BJ (cell line): ENCODE results near the gene CTNNA2. TPM values are rescaled to one million over a fixed set of nuclear protein-coding genes. Genes with fewer than 3 reads are reported as not detected.

ENCODE experiments used
- CTCF ChIA-PET: fragments of 350-600 bp; formaldehyde crosslinking; extraction: SDS; loops from one replicate; lab custom pipeline; 2021; ENCODE audit warnings: antibody characterized with exemption, inconsistent platforms; lab: Yijun Ruan, JAX
- POLR2A ChIA-PET: fragments of 300-600 bp; sonication (Branson Sonifier 250); formaldehyde crosslinking; extraction: SDS; loops from one replicate; lab custom pipeline; 2021; ENCODE audit warnings: antibody characterized with exemption; lab: Charles Lee
- DNase-seq: peaks from one replicate; pipeline ENCODE4 v3.0.0-alpha.2; 2011; ENCODE audit warnings: low read depth
- H3K27me3 ChIP-seq: 2 replicates; pipeline ENCODE4 v1.6.0; 2011; ENCODE audit warnings: low read length; ENCODE audit not compliant: control insufficient read depth, insufficient read depth
- H3K36me3 ChIP-seq: 2 replicates; pipeline ENCODE4 v1.5.1; 2011; ENCODE audit warnings: low read length; ENCODE audit not compliant: control insufficient read depth, insufficient read depth
- H3K4me3 ChIP-seq: 2 replicates; pipeline ENCODE4 v1.5.1; 2011; ENCODE audit warnings: low read depth, mild to moderate bottlenecking, control low read depth, low read length
- polyA plus RNA-seq: library from polyadenylated mRNA; depleted of rRNA; stranded (reverse); fragments of >200 nt; gene quantifications from 2 replicates; pipeline ENCODE4 v1.2.3, GENCODE V29; 2011
- TF ChIP-seq, protein P1 (sequence below): IDR thresholded peaks from 2 replicates; pipeline ENCODE4 v1.5.1; 2011; ENCODE audit warnings: low read depth, mild to moderate bottlenecking, control low read depth, inconsistent platforms, low read length, moderate library complexity; ENCODE audit not compliant: insufficient read depth

The CTNNA2 gene
- polyA plus RNA-seq, 1 experiment = not detected

GRCh38 chr2:79621252-79621651 lies 108.4 kb downstream of the CTNNA2 start:
- POLR2A ChIA-PET = no interaction called here
- DNase-seq = no peak
- CTCF ChIA-PET = no interaction called here
- H3K4me3 ChIP-seq = no peak overlapping the region
- TF ChIP-seq, protein P1, sequence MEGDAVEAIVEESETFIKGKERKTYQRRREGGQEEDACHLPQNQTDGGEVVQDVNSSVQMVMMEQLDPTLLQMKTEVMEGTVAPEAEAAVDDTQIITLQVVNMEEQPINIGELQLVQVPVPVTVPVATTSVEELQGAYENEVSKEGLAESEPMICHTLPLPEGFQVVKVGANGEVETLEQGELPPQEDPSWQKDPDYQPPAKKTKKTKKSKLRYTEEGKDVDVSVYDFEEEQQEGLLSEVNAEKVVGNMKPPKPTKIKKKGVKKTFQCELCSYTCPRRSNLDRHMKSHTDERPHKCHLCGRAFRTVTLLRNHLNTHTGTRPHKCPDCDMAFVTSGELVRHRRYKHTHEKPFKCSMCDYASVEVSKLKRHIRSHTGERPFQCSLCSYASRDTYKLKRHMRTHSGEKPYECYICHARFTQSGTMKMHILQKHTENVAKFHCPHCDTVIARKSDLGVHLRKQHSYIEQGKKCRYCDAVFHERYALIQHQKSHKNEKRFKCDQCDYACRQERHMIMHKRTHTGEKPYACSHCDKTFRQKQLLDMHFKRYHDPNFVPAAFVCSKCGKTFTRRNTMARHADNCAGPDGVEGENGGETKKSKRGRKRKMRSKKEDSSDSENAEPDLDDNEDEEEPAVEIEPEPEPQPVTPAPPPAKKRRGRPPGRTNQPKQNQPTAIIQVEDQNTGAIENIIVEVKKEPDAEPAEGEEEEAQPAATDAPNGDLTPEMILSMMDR = no peak
- H3K36me3 ChIP-seq = no peaks in the 10 kb centered on the region
- no peaks in the 10 kb centered on the region for H3K27me3 ChIP-seq

DNA sequence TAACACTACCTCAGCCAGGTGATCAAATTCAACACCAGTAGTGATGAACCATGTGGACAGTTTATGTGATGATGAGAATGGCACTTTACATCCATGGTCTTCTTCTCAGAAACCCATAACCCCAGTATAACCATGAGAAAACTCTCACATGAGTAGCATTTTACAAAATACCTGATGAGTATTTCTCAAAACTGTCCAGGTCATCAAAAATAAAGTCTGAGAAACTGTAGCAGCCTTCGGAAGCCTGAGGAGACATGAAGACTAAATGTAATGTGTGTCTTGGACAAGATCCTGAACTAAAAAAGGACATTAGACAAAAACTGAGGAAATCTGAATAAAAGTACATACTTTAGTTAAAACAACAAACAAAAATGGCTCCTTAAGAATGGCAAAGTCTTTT lies 108.9 kb downstream of the CTNNA2 start:
- TF ChIP-seq, protein P1 = no peak

DNA sequence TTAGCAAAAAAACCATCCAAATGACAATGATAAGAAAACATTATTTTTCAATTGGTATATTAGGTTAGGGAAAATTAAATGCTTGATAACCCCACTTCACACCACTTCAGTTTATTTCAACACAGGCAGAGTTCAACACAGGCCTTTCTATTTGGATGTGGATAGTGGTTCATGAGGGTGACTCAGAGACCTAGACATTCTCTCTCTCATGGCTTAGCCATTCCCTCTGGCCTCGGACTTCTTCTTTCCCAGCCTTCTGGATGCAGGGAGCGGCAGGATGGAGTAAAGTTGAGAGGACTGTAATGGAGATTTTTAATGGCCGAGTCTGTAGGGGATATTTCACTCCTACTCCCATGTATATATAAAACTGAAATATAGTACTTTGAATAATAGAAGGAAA lies 109.7 kb downstream of the CTNNA2 start:
- DNase-seq = no peak
- no peaks in the 10 kb centered on the region for H3K27me3 ChIP-seq
- CTCF ChIA-PET = no interaction called here
- H3K4me3 ChIP-seq = no peak overlapping the region
- POLR2A ChIA-PET = no interaction called here
- TF ChIP-seq, protein P1 = no peak
- no peaks in the 10 kb centered on the region for H3K36me3 ChIP-seq

More for the DNA sequence above, 108.9 kb downstream of the CTNNA2 start:
- no peak overlapping the region for H3K4me3 ChIP-seq
- POLR2A ChIA-PET = no interaction called here
- no peak for DNase-seq
- H3K27me3 ChIP-seq = no peaks in the 10 kb centered on the region
- no peaks in the 10 kb centered on the region for H3K36me3 ChIP-seq
- CTCF ChIA-PET = no interaction called here

DNA sequence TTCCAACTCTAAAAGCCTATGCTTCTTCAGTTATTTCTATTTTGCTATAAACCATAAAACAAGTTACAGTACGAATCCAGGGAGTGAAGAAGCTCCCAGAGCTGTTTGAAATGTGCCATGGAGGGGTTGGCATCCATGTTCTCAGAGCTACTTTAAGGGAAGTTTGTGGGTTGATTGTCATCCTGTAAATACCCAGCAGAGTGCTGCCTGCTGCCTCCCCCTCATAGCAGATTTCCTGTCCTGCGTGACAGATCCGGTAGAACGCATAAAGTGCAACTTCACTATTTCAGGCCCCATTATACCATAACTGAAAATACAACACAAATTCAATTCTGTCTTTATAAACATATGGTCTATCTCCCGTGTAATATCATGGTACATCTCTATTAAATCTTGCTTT lies 114.4 kb downstream of the CTNNA2 start:
- CTCF ChIA-PET = no interaction called here
- no peak overlapping the region for H3K4me3 ChIP-seq
- DNase-seq = no peak
- TF ChIP-seq, protein P1 = no peak
- POLR2A ChIA-PET = no interaction called here
- H3K27me3 ChIP-seq = no peaks in the 10 kb centered on the region
- no peaks in the 10 kb centered on the region for H3K36me3 ChIP-seq

- CTCF ChIA-PET = interaction anchor here (1.7 kb wide), 1 partner anchor 14 kb away, joined by 3 read pairs; no protein-coding TSS in a partner anchor
- Histone ChIP-seq H3K36me3 (no peaks in the 10 kb centered on the region), H3K27me3 (no peaks in the 10 kb centered on the region), H3K4me3 (no peak overlapping the region)
- POLR2A ChIA-PET = no interaction called here
- no peak for DNase-seq
- TF ChIP-seq, protein P1 = no peak
Measured at GRCh38 chr2:79630060-79630459, 117.2 kb downstream of the CTNNA2 start.
